ENCODE data around the gene ENOSF1. TPM values are rescaled to one million over a fixed set of nuclear protein-coding genes. Genes with fewer than 3 reads are reported as not detected.

ENOSF1 gene
- total and polyA plus RNA-seq, 10 of the 15 experiments (the other 5 are each of a cell fraction or from before 2014, with no cell fraction given), result 12.5 to 43.3 (median 29.5) TPM

- 63% methylated on average over 5 of the region's 5 CpGs for WGBS (ENCODE audit: insufficient coverage, insufficient replicate concordance, low lambda C conversion rate, missing lambda C conversion rate)
- no peaks in the 10 kb centered on the region for H3K79me2 ChIP-seq (ENCODE audit: control insufficient read depth, insufficient read depth, low read length)
- no peaks in the 10 kb centered on the region for H4K20me1 ChIP-seq (ENCODE audit: control insufficient read depth, insufficient read depth)
- no peak overlapping the region for H3K4me2 ChIP-seq (ENCODE audit: control insufficient read depth, insufficient read depth)
- in situ Hi-C loops (cut with MboI) (no loop called here), intact Hi-C loops (cut with micrococcal nuclease; ENCODE audit: unreplicated experiment) (no loop called here)
- ATAC-seq (no peak), DNase-seq (ENCODE audit: low read depth, low spot score) (no peak), FAIRE-seq (no peak)
- TF ChIP-seq HCFC1 (IDR thresholded peaks at IDR 0.05; ENCODE audit: low read length) (no peak), SMC3 (IDR thresholded peaks at IDR 0.05; ENCODE audit: borderline replicate concordance, low read length) (no peak), SMAD5 (IDR thresholded peaks at IDR 0.05; ENCODE audit: low read depth) (no peak), STAT1 (conservative IDR thresholded peaks at IDR 0.05) (no peak), HSF1 (IDR thresholded peaks at IDR 0.05; ENCODE audit: low read depth, low read length) (no peak), BCL3 (IDR thresholded peaks at IDR 0.05; ENCODE audit: borderline replicate concordance, insufficient read depth, low read depth, low read length, poor library complexity, severe bottlenecking) (no peak), RAD21 (IDR thresholded peaks at IDR 0.05; ENCODE audit: insufficient read depth, low read depth, low read length) (no peak), MYC (IDR thresholded peaks at IDR 0.05; ENCODE audit: insufficient read depth, insufficient read length, insufficient replicate concordance, low read length, severe bottlenecking) (no peak), BCL11A (IDR thresholded peaks at IDR 0.05; ENCODE audit: low read depth, low read length) (no peak), POLR2A (IDR thresholded peaks at IDR 0.05; ENCODE audit: low read depth, low read length) (no peak), ESRRA (IDR thresholded peaks at IDR 0.05; ENCODE audit: low read length) (no peak), GABPA (IDR thresholded peaks at IDR 0.05; ENCODE audit: low read depth) (no peak), PKNOX1 (IDR thresholded peaks at IDR 0.05) (no peak), CHD4 (IDR thresholded peaks at IDR 0.05) (no peak), CTCF (IDR thresholded peaks at IDR 0.05 in 2 of 3, conservative IDR thresholded peaks at IDR 0.05 in 1 of 3; ENCODE audit: control insufficient read depth in 2 of 3, extremely low read depth in 1 of 3, insufficient read depth in 1 of 3, low read depth in 3 of 3, low read length in 3 of 3) (no peak)
- ChIA-PET RAD21 (ENCODE audit: unreplicated experiment) (no interaction called here), POLR2A (no interaction called here), CTCF (interaction anchor here (1.1 to 4.2 kb wide), 2 partner anchors 22 to 183 kb away, joined by 3 to 18 read pairs; no protein-coding TSS in a partner anchor), SMC1A (ENCODE audit: uncharacterized antibody, unreplicated experiment) (interaction anchor here (1.5 kb wide), 1 partner anchor 12 kb away, joined by 4 read pairs; no protein-coding TSS in a partner anchor)
- H3K9me3 ChIP-seq (replicated peaks; ENCODE audit: control insufficient read depth, insufficient read depth, low read length), result no peaks in the 10 kb centered on the region
- BruUV-seq (replicated peaks), result no TSS peak
- H3K4me3 ChIP-seq, result no peak overlapping the region
- peaks cover 11% of the 10 kb centered on the region for H3K4me1 ChIP-seq (ENCODE audit: control insufficient read depth, insufficient read depth, low read length)
- no peak overlapping the region for H2AFZ ChIP-seq (ENCODE audit: control insufficient read depth, low read depth, low read length)
- H3K27me3 ChIP-seq (replicated peaks in 1 of 2; ENCODE audit: control insufficient read depth in 2 of 2, insufficient read depth in 2 of 2, low read length in 1 of 2), result no peaks in the 10 kb centered on the region
- no peak overlapping the region for H3K27ac ChIP-seq (ENCODE audit: control insufficient read depth, insufficient read depth)
- no peaks in the 10 kb centered on the region for H3K36me3 ChIP-seq (ENCODE audit: control insufficient read depth in 2 of 2, insufficient read depth in 2 of 2, low read length in 1 of 2)
- no peak overlapping the region for H3K9ac ChIP-seq (ENCODE audit: control insufficient read depth, insufficient read depth, low read length)
Measured at GRCh38 chr18:647304-647703, 65.1 kb downstream of the ENOSF1 start.

Data from GM12878 (cell line).